Activated CD4-positive, CD25-positive, alpha-beta regulatory T cell treated with anti-CD3 and anti-CD28 coated beads, Interleukin-2, amount 50 U/mL, for 16 hours (primary cell): ENCODE data around the gene CRY2.
A peak's percentile ranks its signal among the peaks of the same experiment; 100 is the strongest.

Experiments used
- DNase-seq: peaks from one replicate; pipeline ENCODE4 v3.0.0-alpha.2; 2020; ENCODE audit warnings: low read depth, low spot score

Gene CRY2

DNA sequence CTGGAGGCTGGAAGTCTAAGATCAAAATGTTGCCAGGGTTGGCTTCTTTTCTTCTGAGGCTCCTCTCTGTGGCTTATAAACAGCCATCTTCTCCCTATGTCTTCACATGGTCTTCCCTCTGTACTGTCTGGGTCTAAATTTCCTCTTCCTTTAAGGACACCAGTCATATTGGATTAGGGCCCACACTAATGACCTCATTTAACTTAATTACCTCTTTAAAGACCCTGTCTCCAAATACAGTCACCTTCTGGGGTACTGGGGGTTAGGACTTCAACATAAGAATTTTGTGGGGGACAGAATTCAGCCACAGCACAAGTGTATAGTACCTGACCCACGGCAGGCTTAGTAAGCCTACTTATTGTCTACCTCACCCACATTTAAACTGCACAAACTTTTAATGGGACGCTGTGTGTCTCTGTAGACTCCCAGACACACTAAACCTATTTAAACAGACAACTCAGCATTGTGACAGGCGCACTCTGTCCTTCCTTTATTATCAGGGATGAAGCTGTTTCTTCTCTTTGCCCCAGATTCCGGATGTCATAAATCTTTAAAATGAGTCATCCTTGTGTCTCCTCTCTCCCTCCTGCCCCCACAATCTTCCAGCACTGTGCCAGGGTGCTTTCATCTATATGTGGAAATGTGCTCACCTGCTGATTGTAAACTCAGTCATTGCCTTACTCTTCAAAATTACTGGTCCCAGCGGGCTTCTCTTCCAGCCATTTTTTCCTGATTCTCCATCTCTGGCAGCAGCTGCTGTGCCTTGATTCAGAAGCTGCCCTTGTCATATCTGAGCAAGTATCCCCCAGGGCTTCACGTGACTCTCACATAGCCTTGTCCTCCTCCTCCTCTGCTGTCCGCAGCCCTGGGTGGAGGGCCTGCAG is 32.8 kb downstream of the CRY2 start:
- no peak for DNase-seq

DNA sequence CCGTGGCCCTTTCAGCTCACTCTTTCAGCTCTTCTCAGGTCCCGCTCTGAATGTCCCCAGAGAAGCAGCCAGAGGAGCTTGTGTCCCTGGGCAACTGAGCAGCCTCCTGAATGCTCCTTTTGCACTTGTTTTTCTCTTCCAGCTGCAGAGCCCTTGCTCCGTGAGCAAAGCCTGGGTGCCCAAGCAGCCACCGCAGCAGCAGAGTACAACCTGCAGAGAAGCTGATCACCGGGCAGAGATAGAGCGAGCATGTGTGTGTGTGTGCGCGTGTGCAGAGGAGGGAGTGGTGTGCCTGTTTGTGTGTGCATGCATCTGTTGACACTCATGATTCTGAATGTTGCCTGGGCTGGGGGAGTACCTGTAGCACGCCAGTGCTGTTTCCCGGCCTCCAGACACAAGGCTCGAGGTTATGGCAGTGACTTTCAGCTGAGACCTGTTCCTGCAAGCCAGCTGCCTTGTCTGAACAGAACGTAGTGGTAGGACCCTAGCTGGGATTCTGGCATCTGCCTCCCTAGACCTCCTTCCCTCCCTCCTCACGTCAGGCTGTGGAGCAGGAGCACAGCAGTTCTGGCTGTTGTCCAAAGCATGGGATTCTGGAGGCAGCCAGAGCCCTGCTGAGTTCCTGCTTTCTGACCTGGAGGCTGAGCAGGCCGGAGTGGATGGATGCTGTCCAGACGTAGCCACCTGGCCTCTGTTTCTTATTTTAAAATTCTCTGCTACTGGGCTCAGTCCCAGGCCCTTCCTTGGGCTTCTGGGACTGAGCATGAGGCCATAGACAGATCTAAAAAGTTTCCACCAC is 33.7 kb downstream of the CRY2 start:
- DNase-seq, result no peak

DNA sequence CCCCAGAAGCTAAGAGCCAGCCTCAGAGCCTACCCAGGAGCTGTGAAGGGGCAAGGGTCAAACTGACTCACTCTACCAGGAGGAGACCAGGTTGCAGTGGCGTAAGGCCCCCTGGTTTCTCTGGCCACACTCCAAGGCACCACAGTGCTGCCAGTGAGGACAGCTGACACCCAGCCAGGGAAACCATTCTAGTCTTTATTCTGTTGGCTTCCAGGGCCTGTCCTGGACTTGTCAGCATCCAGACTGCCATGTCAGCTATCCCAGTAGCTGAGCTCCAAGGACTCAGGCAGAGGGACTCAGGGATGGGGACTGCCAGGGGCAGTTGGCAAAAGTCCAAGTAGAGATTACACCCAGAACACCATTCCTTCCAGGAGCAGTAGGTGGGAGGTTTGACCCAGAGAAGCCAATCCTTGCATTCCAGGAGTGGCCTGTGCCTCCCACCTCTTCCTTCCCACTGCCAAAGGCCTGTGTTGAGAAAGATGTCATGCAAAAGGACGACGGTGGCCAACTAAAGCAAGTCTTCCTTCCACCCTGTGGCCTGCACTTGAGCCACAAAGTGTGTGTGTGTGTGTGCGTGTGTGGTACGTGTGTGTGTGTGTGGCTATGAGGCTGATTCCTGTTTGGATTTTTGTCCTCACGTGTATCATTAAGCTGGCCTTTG is 34.6 kb downstream of the CRY2 start:
- DNase-seq, result no peak

DNA sequence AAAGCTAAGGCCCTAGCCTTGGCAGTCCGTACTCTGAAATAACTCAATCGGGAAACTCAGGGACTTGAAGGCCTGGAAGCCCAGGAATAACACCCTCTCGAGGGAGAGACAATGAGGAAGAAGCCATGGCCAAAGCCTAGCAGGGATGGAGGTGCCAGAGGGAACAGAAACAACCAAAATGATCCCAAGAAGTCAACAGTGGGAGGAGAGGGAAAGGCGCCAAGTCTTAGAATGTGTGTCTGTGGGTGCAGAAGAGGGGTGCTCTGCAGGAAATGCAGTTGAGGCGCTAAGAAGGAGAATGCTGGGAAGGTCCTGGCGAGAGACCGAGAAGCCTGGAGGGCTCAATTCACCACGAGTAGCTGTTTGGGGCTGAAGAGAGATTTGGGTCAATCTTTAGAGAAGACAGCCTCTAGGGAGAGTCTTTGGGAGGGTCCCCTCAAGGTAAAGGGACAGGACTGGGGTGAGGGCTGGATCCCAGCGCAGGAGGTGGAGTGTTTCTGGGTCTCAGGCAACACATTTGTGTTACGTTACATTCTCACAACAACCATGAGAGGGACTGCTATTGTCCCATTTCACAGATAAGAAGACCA is 37.4 kb downstream of the CRY2 start:
- no peak for DNase-seq

DNA sequence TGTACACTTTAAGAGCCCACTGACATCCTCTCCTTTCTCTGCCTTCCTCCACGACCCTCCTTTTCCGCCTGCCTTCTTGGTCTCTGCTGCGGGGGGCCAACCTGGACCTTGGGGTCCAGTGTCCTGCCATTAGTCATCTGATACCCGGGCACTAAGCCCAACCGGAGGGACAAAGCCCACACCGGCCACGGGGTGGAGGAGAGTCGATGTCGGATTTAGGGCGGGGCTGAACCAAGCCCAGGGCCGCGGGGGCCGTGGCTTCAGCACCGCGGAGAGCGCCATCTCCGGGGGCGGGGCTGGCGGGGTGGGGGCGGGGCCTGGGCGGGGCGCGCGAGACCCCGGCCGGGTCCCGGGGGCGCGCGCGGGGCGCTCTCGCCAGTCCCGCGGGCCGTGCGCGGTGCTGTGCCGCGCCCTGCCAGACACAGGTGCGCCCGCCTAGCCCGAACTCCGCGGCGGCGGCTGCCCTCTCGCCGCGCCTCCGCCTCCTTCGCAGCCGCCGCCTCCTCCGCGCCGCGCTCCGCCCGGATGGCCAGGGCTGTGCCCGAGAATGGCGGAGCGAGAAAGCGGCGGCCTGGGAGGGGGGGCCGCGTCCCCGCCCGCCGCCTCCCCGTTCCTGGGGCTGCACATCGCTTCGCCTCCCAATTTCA is 38.1 kb downstream of the CRY2 start, which contains the start of gene MAPK8IP1:
Gene MAPK8IP1, plus strand, starts transcription at position 378 of the 647 bp plus-strand sequence. Its CDS starts 170 bp downstream, at position 548.
- DNase-seq, result peak; percentile 13

DNA sequence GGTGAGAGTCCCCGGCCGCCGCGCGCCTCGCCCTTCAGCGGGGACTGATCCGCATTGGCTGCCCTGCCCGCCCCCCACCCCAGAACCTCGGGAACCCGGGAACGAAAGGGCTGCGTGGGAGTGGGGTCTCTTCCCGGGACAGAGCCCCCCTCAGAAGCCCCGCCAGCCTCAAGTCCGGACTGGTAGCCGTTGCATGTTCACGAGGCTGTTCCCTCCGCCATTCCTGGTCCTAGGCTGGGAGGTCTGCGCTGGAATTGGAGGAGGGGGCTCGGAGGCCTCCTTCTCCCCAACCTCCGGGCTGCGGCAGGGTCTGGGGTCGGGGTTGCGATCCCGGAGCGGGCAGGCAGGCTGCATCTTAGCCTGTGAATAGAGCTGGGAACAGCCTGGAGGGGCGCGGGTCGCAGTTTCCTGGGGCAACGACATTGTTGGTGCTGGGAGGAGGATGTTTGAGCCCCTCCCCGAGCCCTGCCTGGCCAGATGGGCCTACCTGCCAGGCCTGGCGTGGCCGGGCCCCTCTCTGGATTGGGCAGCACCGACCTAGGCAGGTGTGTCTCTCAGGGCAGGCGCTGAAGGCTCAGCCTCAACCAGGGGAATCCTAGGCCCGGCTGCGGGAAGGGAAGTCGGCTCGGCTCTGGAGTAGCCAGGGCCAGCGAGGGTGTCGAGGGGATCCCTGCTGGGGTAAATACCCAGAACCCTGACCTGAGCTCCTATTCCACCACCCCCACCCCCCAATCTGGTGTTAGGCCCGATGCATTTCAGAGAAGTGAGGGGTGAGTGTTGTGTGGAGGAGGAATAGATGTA is 38.8 kb downstream of the CRY2 start:
- DNase-seq, result no peak

DNA sequence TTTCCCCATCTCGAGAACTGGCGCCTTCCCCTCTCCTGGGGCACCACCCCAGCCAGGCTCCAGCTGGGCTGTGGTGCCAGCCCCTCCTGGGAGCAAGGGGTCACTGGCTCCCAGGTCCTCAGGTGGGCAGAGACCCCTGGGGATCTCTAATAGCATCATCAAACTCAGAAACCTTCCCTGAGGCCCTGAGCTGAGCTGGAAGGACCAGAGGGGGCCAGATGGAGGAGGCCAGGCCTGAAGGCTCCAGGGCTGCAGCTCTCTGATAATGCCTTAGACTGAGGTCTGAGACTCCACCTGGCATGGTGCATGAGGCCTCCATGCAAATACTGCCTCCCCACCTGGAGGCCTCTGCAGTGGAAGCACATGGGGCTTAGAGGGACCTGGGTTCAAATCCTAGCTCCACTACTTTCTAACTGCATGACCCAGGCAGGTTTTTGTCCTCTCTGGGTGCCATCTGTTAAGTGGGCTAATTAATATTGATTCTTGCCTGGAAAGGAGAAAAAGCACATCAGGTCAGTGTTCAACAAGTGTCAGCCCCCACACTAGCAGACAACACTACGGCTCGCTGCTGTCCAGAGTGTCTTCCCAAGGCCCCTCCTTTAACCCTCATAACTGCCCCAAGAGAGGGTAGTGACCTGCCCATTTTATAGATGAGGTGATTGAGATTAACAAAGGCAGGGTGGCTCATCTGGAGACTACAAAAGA is 39.7 kb downstream of the CRY2 start:
- no peak for DNase-seq

DNA sequence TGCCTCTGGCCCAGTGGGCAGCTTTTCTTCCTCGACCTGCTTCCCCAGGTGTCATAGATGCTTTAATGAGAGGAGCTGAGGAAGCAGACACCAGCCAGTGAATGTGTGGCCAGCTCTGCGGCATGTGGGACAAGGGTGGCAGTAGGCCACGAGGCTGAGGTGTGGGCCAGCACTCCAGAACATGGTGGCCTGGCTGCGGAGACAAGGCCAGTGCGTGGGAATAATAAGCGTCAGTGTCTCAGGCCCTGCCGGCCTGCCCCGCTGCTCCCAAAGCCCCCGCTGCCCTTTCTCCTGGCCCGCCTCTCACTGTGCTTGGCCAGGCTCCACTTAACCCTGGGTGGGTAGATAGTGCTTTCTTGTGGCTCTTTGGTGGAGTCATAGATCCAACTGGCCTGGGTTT is 40.3 kb downstream of the CRY2 start:
- DNase-seq, result no peak

DNA sequence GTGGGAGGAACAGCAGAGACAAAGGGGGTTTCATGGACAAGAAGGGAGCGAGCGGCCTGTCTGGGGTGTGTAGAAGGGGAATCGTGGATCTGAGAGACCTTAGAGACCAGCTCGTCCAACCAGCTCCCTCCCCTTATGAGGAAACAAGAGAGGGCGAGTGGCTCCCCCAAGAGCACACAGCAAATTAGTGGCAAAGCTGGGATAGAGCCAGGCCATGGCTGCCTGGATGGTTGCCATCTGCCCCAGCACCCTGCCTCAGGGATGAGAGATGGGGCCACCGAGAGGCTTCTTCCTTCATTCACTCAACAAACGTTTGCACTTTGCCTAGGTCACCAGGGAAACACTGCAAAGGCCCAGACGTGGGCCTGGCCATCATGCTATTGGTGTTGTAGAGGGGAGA is 42.3 kb downstream of the CRY2 start:
- DNase-seq, result no peak

DNA sequence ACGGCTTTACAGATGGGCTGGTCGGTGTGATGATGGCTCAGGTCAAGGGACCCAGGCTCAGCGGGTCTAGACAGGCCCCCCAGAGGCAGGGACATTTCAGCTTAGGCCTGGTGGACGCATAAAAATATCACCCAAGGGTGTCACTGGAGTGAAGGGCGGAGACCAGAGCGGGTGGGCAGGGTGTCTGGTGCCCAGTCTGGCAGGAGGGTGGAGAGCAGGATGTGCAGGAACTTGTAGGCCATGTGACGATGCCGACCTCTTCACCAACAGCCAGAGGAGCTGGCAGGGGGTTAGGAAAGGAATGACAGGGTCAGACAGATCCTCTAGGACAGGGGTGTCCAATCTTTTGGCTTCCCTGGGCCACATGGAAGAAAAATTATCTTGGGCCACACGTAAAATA is 42.7 kb downstream of the CRY2 start:
- no peak for DNase-seq

DNA sequence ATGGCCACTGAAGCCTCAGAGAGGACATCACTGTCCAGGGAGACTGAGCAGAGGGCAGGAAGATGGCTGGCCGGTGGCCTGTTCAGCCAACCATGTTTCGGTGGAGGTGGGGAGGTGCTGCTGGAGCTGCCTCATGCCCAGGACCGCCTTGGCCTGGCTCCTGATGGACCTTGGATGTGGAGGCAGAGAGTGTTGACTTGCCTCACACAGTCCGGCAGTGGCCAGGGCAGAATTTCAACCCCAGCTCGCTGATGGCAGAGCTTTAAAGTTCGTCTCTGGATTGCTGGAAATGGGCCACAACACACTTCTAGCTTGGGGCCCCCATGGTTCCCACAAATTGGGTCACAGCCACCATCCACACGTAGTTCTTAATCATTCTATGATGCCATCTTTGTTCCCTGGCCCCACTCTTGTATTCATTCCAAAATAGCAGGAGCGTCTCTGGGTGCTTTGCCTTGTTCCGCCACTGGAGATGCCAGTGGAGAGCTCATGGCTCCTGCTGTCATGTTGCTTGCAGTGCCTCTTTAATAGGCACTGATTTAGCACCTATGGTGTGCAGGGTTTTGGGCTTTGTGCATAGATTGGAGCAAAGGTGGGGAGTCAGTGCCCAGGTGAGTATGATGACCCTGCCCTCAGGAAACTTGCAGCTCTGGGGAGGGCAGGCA is 43.7 kb downstream of the CRY2 start:
- DNase-seq, result no peak

DNA sequence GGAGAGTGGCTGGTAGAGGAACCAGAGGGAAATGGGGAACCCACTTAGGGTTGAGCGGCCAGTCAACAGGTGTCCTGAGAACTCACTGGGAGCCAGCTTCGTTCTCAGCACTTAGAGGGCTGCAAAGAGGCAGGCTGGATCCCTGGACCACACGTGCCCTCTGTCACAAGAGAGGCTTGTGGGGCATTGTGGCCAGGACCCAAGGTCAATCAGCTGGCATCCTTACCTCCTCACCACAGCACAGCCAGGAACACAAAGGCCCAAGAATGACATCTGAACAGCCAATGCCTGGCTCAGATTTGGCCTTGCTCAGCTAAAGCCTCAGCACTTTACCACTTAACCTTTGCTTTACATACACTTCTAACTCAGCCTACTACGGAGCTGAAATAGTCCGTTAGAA is 45.6 kb downstream of the CRY2 start:
- no peak for DNase-seq

DNA sequence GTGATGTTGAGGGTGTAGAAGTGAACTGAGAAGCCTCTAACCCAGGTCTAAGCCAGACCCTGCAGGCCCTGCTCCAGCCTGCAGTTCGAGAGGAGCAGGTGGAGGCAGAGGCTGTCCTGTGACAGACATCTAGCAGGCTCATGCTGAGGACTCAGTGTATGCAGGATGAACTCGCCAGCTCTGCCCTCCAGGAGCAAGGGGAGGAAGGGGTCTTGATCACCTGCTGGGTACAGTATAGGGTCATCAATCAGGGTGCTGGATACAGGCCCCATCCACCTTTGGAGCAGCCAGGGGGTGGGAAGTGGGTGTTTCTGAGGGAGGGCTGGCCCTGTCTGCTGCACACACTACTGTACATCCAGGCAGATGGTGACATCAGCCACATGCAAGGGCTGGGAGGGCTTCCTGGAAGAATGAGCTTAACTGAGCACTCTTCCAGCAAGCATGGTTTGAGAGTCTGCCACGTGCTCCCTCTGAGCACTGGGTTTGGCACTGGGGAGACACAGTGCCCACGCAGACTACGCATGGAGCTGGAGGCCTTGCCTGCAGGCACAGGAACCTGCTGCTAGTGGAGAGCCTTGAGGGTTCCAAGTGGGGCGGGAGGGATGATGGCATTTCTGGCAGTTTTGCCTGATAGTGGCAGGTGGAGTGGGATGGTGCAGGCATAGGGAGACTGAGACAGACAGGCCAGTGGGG is 47.4 kb downstream of the CRY2 start:
- DNase-seq, result no peak

DNA sequence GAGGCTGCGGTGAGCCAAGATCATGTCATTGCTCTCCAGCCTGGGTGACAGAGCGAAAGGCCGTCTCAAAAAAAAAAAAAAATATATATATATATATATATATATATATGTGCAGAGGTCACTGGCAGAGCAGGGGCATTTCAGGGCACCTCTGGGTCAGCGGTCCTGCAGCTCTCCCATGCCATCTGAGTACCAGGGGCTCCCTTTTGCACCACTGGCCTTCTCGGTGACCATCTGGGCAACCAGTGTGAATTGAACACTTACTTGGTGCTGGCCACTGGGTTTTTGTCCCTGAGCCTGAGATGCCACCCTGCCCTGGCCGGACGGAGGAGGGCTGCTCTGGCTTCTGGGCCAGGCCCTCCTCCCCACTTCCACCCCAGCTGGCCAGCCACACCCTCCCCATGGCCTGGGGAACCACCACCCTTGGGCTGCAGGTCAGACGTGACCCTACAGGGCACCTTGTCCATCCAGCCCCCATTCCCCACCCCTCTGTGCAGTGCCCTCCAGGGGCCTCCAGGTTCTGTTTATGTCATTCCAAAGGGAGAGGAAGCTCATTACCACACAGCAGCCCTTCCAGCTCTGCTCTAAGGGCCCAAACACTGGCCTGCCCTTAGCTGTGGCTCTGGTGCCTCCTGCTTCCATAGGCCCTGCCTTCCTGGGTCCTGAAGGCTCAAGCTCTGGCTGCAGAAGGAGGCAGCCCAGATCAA is 48.4 kb downstream of the CRY2 start:
- no peak for DNase-seq

DNA sequence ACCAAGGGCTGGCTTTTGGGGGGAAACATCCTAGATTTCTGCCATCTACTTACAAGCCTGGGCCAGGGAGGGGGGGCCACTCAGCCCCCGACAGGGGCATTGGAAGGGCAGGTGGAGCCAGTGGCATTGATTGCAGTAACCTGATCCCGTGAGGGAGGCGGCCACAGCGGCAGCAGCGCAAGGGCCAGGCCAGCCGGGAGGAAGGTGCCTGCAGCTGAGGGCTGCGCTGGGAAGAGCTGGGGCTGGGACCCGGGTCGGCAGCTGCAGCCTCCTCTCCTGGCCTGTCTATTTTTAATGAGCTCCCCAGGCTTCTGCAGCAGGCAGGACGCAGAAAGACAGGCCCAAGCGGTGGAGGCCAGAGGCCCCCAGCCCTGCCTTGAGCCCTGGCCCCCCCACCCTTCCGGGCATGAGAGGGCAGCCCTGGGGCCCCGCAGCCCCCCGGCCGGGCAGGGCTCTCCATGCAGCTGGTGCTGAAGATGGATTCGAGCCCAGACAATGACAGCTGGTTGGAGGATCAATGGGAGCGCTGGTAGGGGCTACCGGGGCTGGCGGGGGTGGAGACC is 49.2 kb downstream of the CRY2 start:
- DNase-seq, result no peak

DNA sequence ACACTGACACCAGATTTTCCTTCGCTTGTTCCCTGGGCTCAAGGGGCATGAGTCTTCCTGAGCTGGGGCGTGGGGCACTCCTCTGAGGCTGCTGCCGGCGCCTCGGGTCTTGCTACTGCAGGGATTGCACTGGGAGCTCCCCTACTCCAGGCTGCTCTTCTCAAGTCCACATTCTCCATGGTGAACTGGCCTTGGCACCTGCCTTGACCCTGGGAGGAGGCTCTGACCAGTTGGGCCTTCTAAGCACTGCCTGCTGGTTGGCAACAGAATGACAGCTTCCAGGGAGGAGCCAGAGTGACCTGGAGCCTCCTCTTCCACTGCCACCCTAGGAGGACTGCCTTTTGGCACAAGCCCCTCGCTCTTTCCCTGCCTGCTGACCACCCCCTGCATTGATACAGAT is 50.3 kb downstream of the CRY2 start:
- no peak for DNase-seq

DNA sequence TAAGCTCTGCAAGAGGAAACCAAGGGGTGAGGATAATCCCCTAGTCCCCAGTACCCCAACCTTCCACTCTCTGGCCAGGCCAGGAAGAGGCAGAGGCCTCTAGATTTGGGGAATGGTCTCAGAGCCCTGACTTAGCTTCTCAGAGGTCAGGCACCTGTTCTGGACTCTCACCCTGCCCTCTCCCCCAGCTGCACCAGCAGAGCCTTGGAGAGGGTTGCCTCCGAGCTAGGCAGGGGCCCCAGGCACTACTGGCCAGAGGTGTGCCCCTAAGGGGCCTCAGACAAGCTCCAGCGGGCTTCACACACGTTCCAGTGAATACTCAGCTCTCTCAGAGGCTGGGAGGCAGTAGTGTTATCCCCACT is 51.8 kb downstream of the CRY2 start:
- DNase-seq, result no peak
